Left ventricle myocardium inferior (tissue), 1 donor: ENCODE results near the gene MAPK7. TPM values are rescaled to one million over a fixed set of nuclear protein-coding genes. Genes with fewer than 3 reads are reported as not detected.
"Not testable (repeated sequence)": the region's sequence is repeated elsewhere in the genome, so short reads cannot be mapped to it uniquely, and the experiment has no call there.

Experiments used
- DNase-seq: peaks from one replicate; pipeline ENCODE4 v3.0.0-alpha.2; 2020
- H3K27ac ChIP-seq: fragments of 200-600 bp; replicated peaks from 2 replicates; pipeline ENCODE4 v1.8.0; 2021
- H3K27me3 ChIP-seq: fragments of 200-600 bp; 2 replicates; pipeline ENCODE4 v1.8.0; 2021; ENCODE audit warnings: low read depth
- H3K36me3 ChIP-seq: fragments of 200-600 bp; 2 replicates; pipeline ENCODE4 v1.8.0; 2021
- H3K4me1 ChIP-seq: fragments of 200-600 bp; 2 replicates; pipeline ENCODE4 v1.8.0; 2021
- H3K4me3 ChIP-seq: fragments of 200-600 bp; 2 replicates; pipeline ENCODE4 v1.8.0; 2021; ENCODE audit warnings: mild to moderate bottlenecking, moderate library complexity
- H3K9me3 ChIP-seq: fragments of 200-600 bp; replicated peaks from 2 replicates; pipeline ENCODE4 v1.8.0; 2021
- CTCF ChIP-seq: fragments of 200-600 bp; IDR thresholded peaks from 2 replicates; pipeline ENCODE4 v1.8.0; 2021; ENCODE audit warnings: antibody characterized with exemption, mild to moderate bottlenecking, borderline replicate concordance
- intact Hi-C: fragments of 100-400 bp; cut with micrococcal nuclease; formaldehyde crosslinking; loops from one replicate; pipeline ENCODE4 v1.11.0; 2022
- total RNA-seq: library from RNA; stranded (reverse); fragmentation: NEBNext Ultra II Directional; extraction: Animal tissue kit (Norgen Biotek cat#: 25700); gene quantifications from one replicate; pipeline ENCODE4 v1.2.1, GENCODE V29; 2021
- donor health status: DM: no; HTN: yes; CAD: no; lungs with severe emphysema.

The MAPK7 gene
- total RNA-seq, 1 donor from 2014 or later: 11.4 TPM

- peak overlapping the region; percentile 84 for H3K27ac ChIP-seq
- TF ChIP-seq CTCF: no peak
- no peak overlapping the region for H3K4me3 ChIP-seq
- DNase-seq: no peak
- H3K9me3 ChIP-seq: no peaks in the 10 kb centered on the region
- peaks cover 53% of the 10 kb centered on the region for H3K4me1 ChIP-seq
- no peaks in the 10 kb centered on the region for H3K36me3 ChIP-seq
- H3K27me3 ChIP-seq: no peaks in the 10 kb centered on the region
- intact Hi-C loops: no loop called here
Observed at GRCh38 chr17:19347323-19348080, 30.8 kb upstream of the MAPK7 start.

DNA sequence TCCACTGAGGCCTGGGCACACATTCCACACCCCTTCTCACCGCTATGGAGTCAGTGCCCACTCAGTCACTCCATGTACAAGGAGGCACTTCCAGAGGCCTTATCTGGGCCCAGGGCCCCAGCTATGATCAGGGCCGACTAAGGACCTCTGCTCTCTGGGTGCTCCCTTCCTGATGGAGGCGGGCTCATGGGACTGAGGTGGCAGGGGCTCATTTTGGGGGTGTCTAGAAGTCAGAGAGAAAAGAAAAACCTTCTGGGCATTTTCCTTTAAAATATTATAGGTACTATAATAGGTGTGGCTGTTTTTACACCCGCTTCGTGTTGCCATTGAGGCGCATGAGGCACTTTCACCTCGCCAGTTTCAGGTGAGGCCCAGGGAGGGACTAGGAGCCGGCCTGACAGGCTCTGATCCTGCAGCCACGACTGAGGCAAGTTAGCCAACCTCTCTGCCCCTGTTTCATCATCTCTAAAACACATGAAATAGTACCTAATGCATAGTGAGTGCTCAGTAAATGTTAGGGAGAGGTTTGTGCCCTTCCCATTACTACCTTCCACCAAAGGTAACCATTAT, 30.1 kb upstream of the MAPK7 start:
- peaks cover 46% of the 10 kb centered on the region for H3K4me1 ChIP-seq
- H3K27ac ChIP-seq: no peak overlapping the region
- no peak for TF ChIP-seq CTCF
- no peaks in the 10 kb centered on the region for H3K27me3 ChIP-seq
- H3K4me3 ChIP-seq: no peak overlapping the region
- intact Hi-C loops: no loop called here
- no peak for DNase-seq
- no peaks in the 10 kb centered on the region for H3K36me3 ChIP-seq
- no peaks in the 10 kb centered on the region for H3K9me3 ChIP-seq

- intact Hi-C loops: no loop called here
Observed at GRCh38 chr17:19348806-19349205, 29.5 kb upstream of the MAPK7 start.

GRCh38 chr17:19353401-19353800, 24.9 kb upstream of the MAPK7 start:
- H3K4me1 ChIP-seq, H3K36me3 ChIP-seq, H3K4me3 ChIP-seq, H3K27ac ChIP-seq, H3K9me3 ChIP-seq, intact Hi-C loops, DNase-seq, H3K27me3 ChIP-seq: not testable (repeated sequence)

More at GRCh38 chr17:19348806-19349205, 29.5 kb upstream of the MAPK7 start:
- Histone ChIP-seq H3K36me3 (no peaks in the 10 kb centered on the region), H3K27ac (no peak overlapping the region), H3K4me1 (peaks cover 43% of the 10 kb centered on the region), H3K27me3 (no peaks in the 10 kb centered on the region), H3K4me3 (no peak overlapping the region), H3K9me3 (no peaks in the 10 kb centered on the region)
- no peak for TF ChIP-seq CTCF
- no peak for DNase-seq

DNA sequence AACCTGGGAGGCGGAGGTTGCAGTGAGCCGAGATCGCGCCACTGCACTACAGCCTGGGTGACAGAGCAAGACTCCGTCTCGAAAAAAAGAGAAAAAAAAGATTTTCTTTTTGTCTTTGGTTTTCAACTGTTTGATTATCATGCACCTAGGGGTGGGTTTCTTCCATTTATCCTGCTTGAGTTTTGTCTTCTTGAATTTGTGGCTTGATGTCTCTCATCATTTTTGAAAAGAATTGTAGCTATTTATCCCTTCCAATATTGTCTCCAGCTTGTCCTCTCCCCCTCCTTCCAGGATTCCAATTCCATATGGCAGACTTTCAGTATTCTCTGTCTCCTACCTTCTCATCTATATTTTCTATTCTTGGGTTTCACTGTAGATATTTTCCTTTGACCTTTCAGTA, 23.6 kb upstream of the MAPK7 start:
- Histone ChIP-seq H3K4me1 (no peaks in the 10 kb centered on the region), H3K27ac (no peak overlapping the region), H3K4me3 (no peak overlapping the region), H3K36me3 (no peaks in the 10 kb centered on the region), H3K27me3 (no peaks in the 10 kb centered on the region), H3K9me3 (no peaks in the 10 kb centered on the region)
- DNase-seq: no peak
- intact Hi-C loops: no loop called here
- no peak for TF ChIP-seq CTCF

- TF ChIP-seq CTCF: no peak
- Histone ChIP-seq H3K36me3 (no peaks in the 10 kb centered on the region), H3K27ac (no peak overlapping the region), H3K4me1 (peaks cover 8% of the 10 kb centered on the region), H3K9me3 (no peaks in the 10 kb centered on the region), H3K4me3 (no peak overlapping the region), H3K27me3 (no peaks in the 10 kb centered on the region)
- DNase-seq: no peak
- intact Hi-C loops: no loop called here
Observed at GRCh38 chr17:19357351-19357750, 20.9 kb upstream of the MAPK7 start.
